Nasal cavity respiratory epithelium epithelial cell of viscerocranial mucosa (primary cell): ENCODE measurements around the gene C1QC. TPM values are rescaled to one million over a fixed set of nuclear protein-coding genes. Genes with fewer than 3 reads are reported as not detected.

Source experiments
- total RNA-seq: library from RNA; depleted of rRNA; stranded (reverse); fragments of >200 nt; gene quantifications from 2 replicates; pipeline ENCODE4 v1.2.3, GENCODE V29; 2014

The C1QC gene
- total RNA-seq = not detected in 2 replicates

DNA sequence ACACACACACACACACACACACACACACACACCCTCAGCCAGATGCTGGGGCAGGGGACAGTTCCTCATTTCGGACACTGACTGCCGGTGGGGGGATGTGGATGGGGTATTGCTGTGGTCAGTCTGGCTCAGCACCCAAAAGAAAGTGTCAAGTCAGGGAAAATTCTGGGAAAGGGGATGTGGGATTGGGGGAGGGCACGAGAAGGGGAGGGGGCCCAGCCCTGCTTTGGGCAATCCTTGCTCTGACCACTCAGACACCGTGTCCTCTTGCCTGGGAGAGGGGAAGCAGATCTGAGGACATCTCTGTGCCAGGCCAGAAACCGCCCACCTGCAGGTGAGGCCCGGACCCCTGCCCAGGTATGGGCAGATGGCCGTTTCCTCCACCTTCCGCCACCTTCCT, at the start of gene C1QC:
C1QC (plus strand) TSS at position 253 of the 400 bp plus-strand sequence. CDS start 391 bp downstream, outside the sequence.

DNA sequence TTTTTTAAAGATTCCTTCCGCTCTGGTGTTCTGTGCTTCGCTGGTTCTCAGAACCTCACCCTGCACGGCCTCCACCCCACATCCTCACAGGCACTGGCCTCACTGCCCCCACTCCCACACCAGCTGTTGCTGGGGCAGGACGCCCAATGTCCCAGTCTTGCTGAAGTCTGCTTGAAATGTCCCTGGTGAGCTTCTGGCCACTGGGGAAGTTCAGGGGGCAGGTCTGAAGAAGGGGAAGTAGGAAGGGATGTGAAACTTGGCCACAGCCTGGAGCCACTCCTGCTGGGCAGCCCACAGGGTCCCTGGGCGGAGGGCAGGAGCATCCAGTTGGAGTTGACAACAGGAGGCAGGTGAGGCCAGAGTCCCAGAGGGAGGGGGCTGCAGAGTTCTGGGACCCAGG, 7.1 kb upstream of the C1QC start, which contains the start of gene C1QA:
C1QA (plus strand) TSS at position 276 of the 400 bp plus-strand sequence. CDS start 989 bp downstream, outside the sequence.

DNA sequence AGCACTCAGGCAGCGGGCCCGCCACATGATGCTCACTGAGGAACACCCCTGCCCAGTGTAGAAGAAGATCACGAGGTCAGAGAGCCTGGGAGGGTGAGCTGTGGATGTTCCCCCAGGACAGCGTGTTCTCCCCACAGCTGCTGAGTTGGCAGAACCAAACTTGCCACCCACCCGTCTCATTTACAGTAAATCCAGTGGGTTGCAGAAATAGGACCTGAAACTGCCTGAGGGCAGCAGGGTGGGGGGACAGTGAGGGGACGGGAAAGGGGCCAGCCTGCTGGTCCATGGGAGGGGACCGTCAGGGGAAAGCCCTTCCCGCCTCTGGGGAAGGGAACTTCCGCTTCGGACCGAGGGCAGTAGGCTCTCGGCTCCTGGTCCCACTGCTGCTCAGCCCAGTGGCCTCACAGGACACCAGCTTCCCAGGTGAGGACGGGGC, 9.5 kb downstream of the C1QC start, which contains the start of gene C1QB:
C1QB (plus strand) TSS at position 356 of the 436 bp plus-strand sequence. CDS start 6,227 bp downstream, outside the sequence.

Other genes with a start within 250 kb of the C1QC start
- gene ZBTB40, start 191.8 kb upstream of the C1QC start, total RNA-seq = 9.9 and 14.8 TPM in 2 replicates
- gene EPHA8, start 80.1 kb upstream of the C1QC start, total RNA-seq = under 0.01 TPM in 1 of 2 replicates, not detected in the other
- not detected in 2 replicates for gene C1QA, start 7.0 kb upstream of the C1QC start, total RNA-seq
- gene C1QB, start 9.6 kb downstream of the C1QC start, total RNA-seq = not detected in 2 replicates
- gene EPHB2, start 67.2 kb downstream of the C1QC start, total RNA-seq = 3.4 and 83.6 TPM in 2 replicates